Mucosa of stomach (tissue), 1 donor: ENCODE measurements around the gene POLR1A.

ENCODE experiments used
- H3K27me3 ChIP-seq: one replicate; pipeline ENCODE4 v1.7.0; 2013; ENCODE audit warnings: mild to moderate bottlenecking, low read length; ENCODE audit not compliant: control insufficient read depth, insufficient read depth
- H3K36me3 ChIP-seq: one replicate; pipeline ENCODE4 v1.7.0; 2013; ENCODE audit warnings: low read length; ENCODE audit not compliant: control insufficient read depth, insufficient read depth
- H3K4me1 ChIP-seq: one replicate; pipeline ENCODE4 v1.7.0; 2013; ENCODE audit warnings: mild to moderate bottlenecking, low read length; ENCODE audit not compliant: control insufficient read depth, insufficient read depth
- H3K4me3 ChIP-seq: one replicate; pipeline ENCODE4 v1.7.0; 2013; ENCODE audit warnings: low read length
- H3K9ac ChIP-seq: one replicate; pipeline ENCODE4 v1.7.0; 2013; ENCODE audit warnings: mild to moderate bottlenecking, low read length, moderate library complexity
- H3K9me3 ChIP-seq: one replicate; pipeline ENCODE4 v1.7.0; 2013; ENCODE audit warnings: mild to moderate bottlenecking, low read length, moderate library complexity; ENCODE audit not compliant: control insufficient read depth
- donor health status: Pancreatic carcinoma.

POLR1A gene

DNA sequence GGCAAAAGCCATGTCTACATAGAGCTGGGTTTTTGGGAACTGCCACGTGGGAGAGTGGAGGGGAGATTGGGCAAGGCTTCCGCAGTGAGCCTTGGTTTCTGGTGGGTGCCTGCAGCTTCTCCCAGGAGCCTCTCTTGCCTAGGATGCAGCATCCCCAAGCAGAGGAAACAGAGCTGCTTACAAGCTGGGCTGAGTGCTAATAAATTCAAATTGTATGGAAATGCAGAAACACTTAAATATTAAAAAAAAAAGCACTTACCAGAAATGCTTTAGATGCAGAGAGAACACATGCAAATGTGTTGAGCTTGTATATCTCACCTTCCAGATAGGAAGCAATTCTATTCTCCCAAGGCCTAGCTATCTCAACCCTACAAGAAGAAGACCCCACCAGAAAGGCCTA lies 120.9 kb downstream of the POLR1A start:
- Histone ChIP-seq H3K4me3 (no peak overlapping the region), H3K36me3 (no peaks in the 10 kb centered on the region), H3K4me1 (peaks cover 8% of the 10 kb centered on the region), H3K9ac (no peak overlapping the region), H3K27me3 (no peaks in the 10 kb centered on the region), H3K9me3 (no peaks in the 10 kb centered on the region)

DNA sequence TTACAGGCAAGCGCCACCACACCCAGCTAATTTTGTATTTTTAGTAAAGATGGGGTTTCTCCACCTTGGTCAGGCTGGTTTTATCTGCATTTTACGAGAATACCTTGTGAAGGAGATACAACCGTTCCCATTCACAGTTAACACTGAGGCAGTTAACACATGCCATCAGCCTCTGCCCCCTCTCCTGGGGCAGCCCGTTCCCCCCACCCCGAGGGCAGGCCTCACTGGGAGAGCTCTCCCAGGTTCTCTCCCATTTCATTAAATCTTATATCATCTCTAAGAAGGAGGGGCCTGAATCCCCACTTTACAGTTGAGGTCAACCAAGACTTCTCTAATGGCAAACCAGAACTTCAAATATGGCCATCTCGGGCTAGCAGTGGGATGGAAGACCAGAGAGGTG lies 121.9 kb downstream of the POLR1A start:
- H3K27me3 ChIP-seq: no peaks in the 10 kb centered on the region
- no peaks in the 10 kb centered on the region for H3K9me3 ChIP-seq
- peaks cover 16% of the 10 kb centered on the region for H3K4me1 ChIP-seq
- H3K36me3 ChIP-seq: no peaks in the 10 kb centered on the region
- no peak overlapping the region for H3K9ac ChIP-seq
- no peak overlapping the region for H3K4me3 ChIP-seq

DNA sequence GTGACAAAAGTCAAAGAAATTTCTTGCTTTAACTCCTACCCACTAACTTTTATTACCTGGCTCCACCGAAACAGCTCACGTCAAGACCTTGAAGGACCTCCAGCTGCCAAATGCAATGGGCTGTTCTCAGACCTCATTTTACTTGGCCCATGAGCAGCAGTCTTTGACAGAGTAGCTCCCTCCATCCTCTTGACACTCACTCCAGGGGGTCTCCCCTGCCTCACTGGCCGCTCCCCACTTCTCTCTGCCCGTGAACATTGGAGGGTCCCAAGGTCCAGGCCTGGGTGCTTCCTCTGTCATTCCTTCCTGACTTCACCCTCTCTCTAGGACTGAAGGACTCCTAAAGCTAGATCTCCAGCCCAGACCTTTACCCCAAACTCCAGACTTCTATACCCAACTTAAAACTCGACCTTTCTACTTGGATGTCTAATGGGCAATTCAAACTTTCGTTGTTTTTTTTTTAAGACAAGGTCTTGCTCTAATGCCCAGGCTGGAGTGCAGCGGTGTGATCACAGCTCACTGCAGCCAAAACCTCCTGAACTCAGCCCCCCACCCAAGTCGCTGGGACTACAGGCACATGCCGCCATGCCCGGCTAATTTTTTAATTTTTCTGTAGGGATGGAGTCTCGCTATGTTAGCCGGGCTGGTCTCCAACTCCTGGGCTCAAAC lies 124.0 kb downstream of the POLR1A start:
- H3K4me3 ChIP-seq: no peak overlapping the region
- H3K36me3 ChIP-seq: no peaks in the 10 kb centered on the region
- no peaks in the 10 kb centered on the region for H3K27me3 ChIP-seq
- no peak overlapping the region for H3K9ac ChIP-seq
- H3K4me1 ChIP-seq: peaks cover 18% of the 10 kb centered on the region
- no peaks in the 10 kb centered on the region for H3K9me3 ChIP-seq

DNA sequence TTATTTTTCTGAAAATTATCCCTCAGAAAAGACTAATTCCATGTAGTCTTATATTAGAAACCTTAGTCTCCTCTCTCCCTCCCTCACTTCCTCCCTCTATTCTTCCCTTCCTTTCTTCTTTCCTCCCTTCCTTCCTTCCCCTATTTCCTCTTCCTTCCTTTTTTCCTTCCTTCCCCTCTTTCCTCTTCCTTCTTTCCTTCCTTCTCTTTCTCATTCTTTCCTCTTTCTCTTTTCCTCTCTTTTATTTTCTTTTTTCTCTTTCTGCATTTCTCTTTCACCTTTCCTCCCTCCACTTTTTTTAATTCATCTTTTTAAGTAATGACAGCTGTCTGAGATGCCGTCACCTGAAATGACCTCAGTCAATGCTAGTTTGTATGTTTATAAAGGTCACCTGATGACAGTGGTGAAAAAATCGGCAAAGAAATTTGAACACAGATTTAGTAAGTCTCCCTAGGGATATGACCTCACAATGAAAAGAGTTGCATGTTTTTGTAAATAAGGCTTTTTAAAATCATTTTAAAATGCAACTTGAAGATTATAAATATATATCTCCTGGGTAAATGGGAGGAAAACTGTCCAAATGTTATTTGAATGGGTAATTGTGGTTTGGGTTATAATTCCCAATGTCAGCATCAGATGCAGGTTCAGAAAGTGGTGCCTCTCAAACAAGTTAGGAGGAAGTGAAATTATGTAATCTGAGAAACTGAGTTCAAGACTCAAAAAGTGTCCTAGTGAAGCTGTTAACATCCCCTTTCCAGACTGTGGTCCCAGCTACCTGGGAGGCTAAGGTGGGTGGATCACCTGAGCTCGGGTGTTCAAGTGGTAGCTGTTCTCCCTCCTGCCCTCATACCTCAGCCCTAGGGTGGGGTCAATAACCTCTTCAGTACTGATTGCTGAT lies 126.6 kb downstream of the POLR1A start:
- no peaks in the 10 kb centered on the region for H3K36me3 ChIP-seq
- no peaks in the 10 kb centered on the region for H3K27me3 ChIP-seq
- H3K9ac ChIP-seq: no peak overlapping the region
- H3K4me3 ChIP-seq: no peak overlapping the region
- no peaks in the 10 kb centered on the region for H3K9me3 ChIP-seq
- peaks cover 34% of the 10 kb centered on the region for H3K4me1 ChIP-seq

DNA sequence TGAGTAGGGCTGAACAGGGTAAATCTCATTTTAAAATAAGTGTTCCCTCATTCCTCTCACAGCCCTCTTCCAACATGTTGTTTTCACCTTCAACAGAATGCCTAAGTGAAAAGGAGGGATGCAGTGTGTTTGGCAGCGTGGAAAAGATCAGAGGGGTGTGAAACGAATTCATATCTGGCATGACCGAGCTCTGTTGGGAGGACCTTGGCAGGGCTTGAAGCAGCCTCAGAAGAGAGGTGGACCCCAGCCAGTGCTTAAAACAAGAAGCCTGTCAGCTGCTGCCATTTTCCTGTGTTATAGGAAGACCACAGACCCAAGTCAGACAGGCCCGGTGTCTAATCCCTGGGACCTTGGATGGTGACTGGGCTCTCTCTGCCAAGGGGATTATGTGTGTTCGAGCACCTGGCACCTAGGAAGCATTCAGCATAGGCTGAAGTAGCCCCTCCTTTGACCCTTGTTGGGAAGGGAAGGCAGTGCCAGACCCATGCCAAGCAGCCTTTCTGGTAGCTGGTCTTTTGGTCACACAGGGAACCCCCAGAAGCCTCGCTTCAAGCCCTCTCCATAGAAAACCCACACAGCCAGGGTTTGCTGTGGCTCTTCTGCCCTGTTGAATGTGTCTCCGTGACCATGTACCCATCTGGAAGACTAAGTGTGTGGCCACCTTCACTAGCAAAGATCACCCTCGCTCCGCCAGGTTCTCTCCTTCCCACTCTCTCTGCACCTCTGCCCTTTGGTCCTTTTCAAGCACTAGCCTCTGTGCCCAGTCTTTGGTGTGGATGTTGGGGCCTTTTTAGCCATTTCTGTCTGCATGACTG lies 129.4 kb downstream of the POLR1A start:
- Histone ChIP-seq H3K9ac (no peak overlapping the region), H3K4me3 (no peak overlapping the region), H3K36me3 (no peaks in the 10 kb centered on the region), H3K9me3 (no peaks in the 10 kb centered on the region), H3K4me1 (peaks cover 34% of the 10 kb centered on the region), H3K27me3 (no peaks in the 10 kb centered on the region)

DNA sequence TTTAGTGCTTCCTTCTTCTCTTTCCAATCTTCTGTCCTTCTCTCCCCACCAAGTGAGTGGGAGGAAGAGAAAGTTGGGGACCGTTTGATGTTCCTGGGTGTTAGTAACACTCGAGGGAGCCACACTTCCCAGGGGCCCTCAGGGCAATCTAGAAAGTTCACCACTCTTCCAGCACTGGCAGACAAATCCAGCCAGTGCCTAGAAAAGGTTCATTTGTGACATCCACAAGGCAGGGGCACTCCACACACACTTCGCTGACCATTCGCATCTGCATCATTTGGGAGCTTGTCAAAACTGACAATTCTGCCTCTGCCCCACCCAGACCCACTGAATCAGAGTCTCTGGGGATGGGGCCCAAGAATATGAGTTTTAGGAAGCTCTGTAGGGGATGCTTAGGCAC lies 130.1 kb downstream of the POLR1A start:
- no peaks in the 10 kb centered on the region for H3K27me3 ChIP-seq
- no peak overlapping the region for H3K4me3 ChIP-seq
- no peak overlapping the region for H3K9ac ChIP-seq
- peaks cover 34% of the 10 kb centered on the region for H3K4me1 ChIP-seq
- H3K36me3 ChIP-seq: no peaks in the 10 kb centered on the region
- no peaks in the 10 kb centered on the region for H3K9me3 ChIP-seq

DNA sequence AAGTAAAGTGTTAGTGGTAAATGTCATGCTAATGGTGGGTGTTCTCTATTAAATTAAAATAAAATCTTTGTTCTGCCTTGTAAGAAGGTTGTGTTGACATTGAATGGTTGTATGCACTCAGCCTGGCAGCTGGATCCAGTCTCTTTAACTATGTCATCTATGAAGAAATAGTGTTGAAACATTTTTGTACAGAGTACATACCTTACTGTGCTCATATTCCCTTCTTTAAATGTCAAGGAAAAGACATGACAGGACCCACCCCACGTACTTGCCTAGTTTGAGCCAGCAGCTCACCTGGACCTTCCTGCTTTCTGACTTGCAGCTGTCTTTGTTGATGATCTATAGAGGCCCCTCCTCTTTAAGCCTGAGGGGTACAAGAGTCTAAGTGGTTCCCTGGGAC lies 131.3 kb downstream of the POLR1A start:
- Histone ChIP-seq H3K9ac (no peak overlapping the region), H3K36me3 (no peaks in the 10 kb centered on the region), H3K9me3 (no peaks in the 10 kb centered on the region), H3K4me3 (no peak overlapping the region), H3K4me1 (peaks cover 29% of the 10 kb centered on the region), H3K27me3 (no peaks in the 10 kb centered on the region)

DNA sequence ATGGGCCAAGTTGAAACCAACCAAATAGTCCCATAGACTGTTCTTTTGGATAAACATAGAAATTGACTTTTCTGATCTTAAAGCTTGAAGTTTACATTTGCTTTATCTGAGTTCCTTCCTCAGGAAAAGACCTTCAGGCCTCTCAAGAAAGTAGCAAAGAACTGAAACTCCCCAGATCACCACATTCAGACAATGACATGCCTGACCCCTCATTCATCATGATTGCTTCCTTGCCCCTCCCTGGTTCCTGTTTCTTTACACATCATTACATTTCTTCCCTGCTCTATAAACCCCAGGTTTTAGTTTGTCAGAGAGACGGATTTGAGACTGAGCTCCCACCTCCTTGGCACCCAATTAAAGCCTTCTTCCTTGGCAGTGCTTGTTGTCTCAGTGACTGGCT lies 133.3 kb downstream of the POLR1A start:
- H3K4me1 ChIP-seq: peaks cover 16% of the 10 kb centered on the region
- H3K9ac ChIP-seq: no peak overlapping the region
- no peaks in the 10 kb centered on the region for H3K27me3 ChIP-seq
- H3K9me3 ChIP-seq: no peaks in the 10 kb centered on the region
- H3K36me3 ChIP-seq: no peaks in the 10 kb centered on the region
- H3K4me3 ChIP-seq: no peak overlapping the region

DNA sequence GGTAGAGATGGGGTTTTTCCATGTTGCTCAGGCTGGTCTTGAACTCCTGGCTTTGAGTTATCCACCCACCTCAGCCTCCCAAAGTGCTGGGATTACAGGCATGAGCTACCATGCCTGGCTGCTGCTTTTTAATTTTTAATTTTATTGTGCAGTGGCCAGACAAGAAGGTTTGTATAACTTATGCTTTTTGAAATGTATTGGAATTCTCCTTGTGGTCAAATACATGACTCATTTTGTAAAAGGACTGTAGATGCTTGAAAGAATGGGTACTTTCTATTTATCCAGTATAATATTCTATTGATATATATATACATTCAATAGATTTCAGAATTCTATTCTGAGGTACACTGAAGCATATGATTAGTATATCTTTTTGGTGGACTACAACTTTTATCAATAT lies 134.3 kb downstream of the POLR1A start:
- no peaks in the 10 kb centered on the region for H3K27me3 ChIP-seq
- no peaks in the 10 kb centered on the region for H3K36me3 ChIP-seq
- no peak overlapping the region for H3K9ac ChIP-seq
- no peaks in the 10 kb centered on the region for H3K9me3 ChIP-seq
- peaks cover 14% of the 10 kb centered on the region for H3K4me1 ChIP-seq
- no peak overlapping the region for H3K4me3 ChIP-seq
